ENCODE data around the gene ZFAND6. TPM values are rescaled to one million over a fixed set of nuclear protein-coding genes. Genes with fewer than 3 reads are reported as not detected.
"Not testable (repeated sequence)": the region's sequence is repeated elsewhere in the genome, so short reads cannot be mapped to it uniquely, and the experiment has no call there.

ZFAND6 gene
- total and polyA plus RNA-seq, 4 donors = 47.6 to 102 (median 82.4) TPM

GRCh38 chr15:80099662-80100061 lies 40.2 kb downstream of the ZFAND6 start:
- H3K9me3 ChIP-seq (ENCODE audit: control insufficient read depth in 4 of 4, low read length in 3 of 4); H3K27me3 ChIP-seq (ENCODE audit: control insufficient read depth in 4 of 4, insufficient read depth in 4 of 4, low read length in 3 of 4); H3K36me3 ChIP-seq (ENCODE audit: control insufficient read depth in 4 of 4, insufficient read depth in 3 of 4, low read depth in 1 of 4, low read length in 3 of 4); H3K27ac ChIP-seq (ENCODE audit: low read depth in 1 of 2, low read length in 2 of 2); DNase-seq (ENCODE audit: low spot score); H3K9ac ChIP-seq (ENCODE audit: low read depth in 1 of 2, low read length in 2 of 2); H3K4me3 ChIP-seq (ENCODE audit: low read depth in 1 of 3, low read length in 3 of 3): not testable (repeated sequence)
- WGBS = 86% methylated on average over 6 of the region's 6 CpGs
- H3K4me1 ChIP-seq (ENCODE audit: control insufficient read depth in 4 of 4, insufficient read depth in 4 of 4, low read length in 3 of 4) = peaks cover 3 to 14% (median 6%) of the 10 kb centered on the region in 4 donors

- no peak overlapping the region for H3K27ac ChIP-seq (ENCODE audit: low read depth in 1 of 2, low read length in 2 of 2)
- no peak overlapping the region for H3K4me3 ChIP-seq (ENCODE audit: low read depth in 1 of 3, low read length in 3 of 3)
- no peaks in the 10 kb centered on the region for H3K9me3 ChIP-seq (ENCODE audit: control insufficient read depth in 4 of 4, low read length in 3 of 4)
- no peaks in the 10 kb centered on the region for H3K36me3 ChIP-seq (ENCODE audit: control insufficient read depth in 4 of 4, insufficient read depth in 3 of 4, low read depth in 1 of 4, low read length in 3 of 4)
- H3K27me3 ChIP-seq (ENCODE audit: control insufficient read depth in 4 of 4, insufficient read depth in 4 of 4, low read length in 3 of 4) = no peaks in the 10 kb centered on the region
- no peak overlapping the region for H3K9ac ChIP-seq (ENCODE audit: low read depth in 1 of 2, low read length in 2 of 2)
- H3K4me1 ChIP-seq (ENCODE audit: control insufficient read depth in 4 of 4, insufficient read depth in 4 of 4, low read length in 3 of 4) = peaks cover 3 to 14% (median 5%) of the 10 kb centered on the region in 4 donors
- DNase-seq (ENCODE audit: low spot score) = no peak
- TF ChIP-seq ATF3 (IDR thresholded peaks at IDR 0.05) = no peak
- TF ChIP-seq HNF4G (IDR thresholded peaks at IDR 0.05) = no peak
- no peak for TF ChIP-seq REST (IDR thresholded peaks at IDR 0.05)
These were observed 40.8 kb downstream of the ZFAND6 start for GRCh38 chr15:80100247-80100646.

GRCh38 chr15:80105193-80105592 lies 45.7 kb downstream of the ZFAND6 start:
- Histone ChIP-seq H3K4me1 (ENCODE audit: control insufficient read depth in 4 of 4, insufficient read depth in 4 of 4, low read length in 3 of 4) (peaks cover 0 to 4% (median 1%) of the 10 kb centered on the region in 4 donors), H3K9ac (ENCODE audit: low read depth in 1 of 2, low read length in 2 of 2) (no peak overlapping the region), H3K36me3 (ENCODE audit: control insufficient read depth in 4 of 4, insufficient read depth in 3 of 4, low read depth in 1 of 4, low read length in 3 of 4) (no peaks in the 10 kb centered on the region), H3K27me3 (ENCODE audit: control insufficient read depth in 4 of 4, insufficient read depth in 4 of 4, low read length in 3 of 4) (no peaks in the 10 kb centered on the region), H3K4me3 (ENCODE audit: low read depth in 1 of 3, low read length in 3 of 3) (no peak overlapping the region), H3K9me3 (ENCODE audit: control insufficient read depth in 4 of 4, low read length in 3 of 4) (no peaks in the 10 kb centered on the region), H3K27ac (ENCODE audit: low read depth in 1 of 2, low read length in 2 of 2) (no peak overlapping the region)
- TF ChIP-seq TAF1 (conservative IDR thresholded peaks at IDR 0.05) (no peak), GABPA (IDR thresholded peaks at IDR 0.05 in 1 of 2, conservative IDR thresholded peaks at IDR 0.05 in 1 of 2) (no peak), ZBTB33 (IDR thresholded peaks at IDR 0.05) (no peak), MAX (IDR thresholded peaks at IDR 0.05) (no peak), FOXA1 (IDR thresholded peaks at IDR 0.05) (no peak), JUND (IDR thresholded peaks at IDR 0.05) (no peak), YY1 (IDR thresholded peaks at IDR 0.05) (no peak), REST (IDR thresholded peaks at IDR 0.05) (no peak), CTCF (IDR thresholded peaks at IDR 0.05; ENCODE audit: low read depth, low read length, missing input control) (no peak)
- no peak for DNase-seq (ENCODE audit: low spot score)
- WGBS = 86% methylated on average over 3 of the region's 3 CpGs

Data from liver (tissue), 9 donors.